ENCODE data around the gene MYPN.

MYPN gene

GRCh38 chr10:68230268-68230667 lies 121.0 kb downstream of the MYPN start:
- Histone ChIP-seq H3K9me3 (ENCODE audit: control insufficient read depth, insufficient read depth, low read depth, low read length) (no peaks in the 10 kb centered on the region), H3K4me3 (ENCODE audit: low read depth, low read length) (no peak overlapping the region), H3K27ac (ENCODE audit: extremely low read depth, low read depth, low read length) (no peak overlapping the region), H3K36me3 (ENCODE audit: control insufficient read depth in 2 of 2, insufficient read depth in 1 of 2, low read length in 2 of 2) (no peaks in the 10 kb centered on the region), H3K4me1 (ENCODE audit: control insufficient read depth, insufficient read depth, low read length) (peaks cover 3% of the 10 kb centered on the region; the same call in 1 of the 2 replicates)
- TF ChIP-seq, protein P1, sequence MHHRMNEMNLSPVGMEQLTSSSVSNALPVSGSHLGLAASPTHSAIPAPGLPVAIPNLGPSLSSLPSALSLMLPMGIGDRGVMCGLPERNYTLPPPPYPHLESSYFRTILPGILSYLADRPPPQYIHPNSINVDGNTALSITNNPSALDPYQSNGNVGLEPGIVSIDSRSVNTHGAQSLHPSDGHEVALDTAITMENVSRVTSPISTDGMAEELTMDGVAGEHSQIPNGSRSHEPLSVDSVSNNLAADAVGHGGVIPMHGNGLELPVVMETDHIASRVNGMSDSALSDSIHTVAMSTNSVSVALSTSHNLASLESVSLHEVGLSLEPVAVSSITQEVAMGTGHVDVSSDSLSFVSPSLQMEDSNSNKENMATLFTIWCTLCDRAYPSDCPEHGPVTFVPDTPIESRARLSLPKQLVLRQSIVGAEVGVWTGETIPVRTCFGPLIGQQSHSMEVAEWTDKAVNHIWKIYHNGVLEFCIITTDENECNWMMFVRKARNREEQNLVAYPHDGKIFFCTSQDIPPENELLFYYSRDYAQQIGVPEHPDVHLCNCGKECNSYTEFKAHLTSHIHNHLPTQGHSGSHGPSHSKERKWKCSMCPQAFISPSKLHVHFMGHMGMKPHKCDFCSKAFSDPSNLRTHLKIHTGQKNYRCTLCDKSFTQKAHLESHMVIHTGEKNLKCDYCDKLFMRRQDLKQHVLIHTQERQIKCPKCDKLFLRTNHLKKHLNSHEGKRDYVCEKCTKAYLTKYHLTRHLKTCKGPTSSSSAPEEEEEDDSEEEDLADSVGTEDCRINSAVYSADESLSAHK (tag by site-specific recombination; IDR thresholded peaks at IDR 0.05): no peak
- peak; percentile 52; the same call in 1 of the 2 replicates for TF ChIP-seq ZNF664 (tag by site-specific recombination; IDR thresholded peaks at IDR 0.05)
- TF ChIP-seq ZNF596 (tag by site-specific recombination; IDR thresholded peaks at IDR 0.05): no peak
- no peak for TF ChIP-seq ZBTB21 (tag by site-specific recombination; IDR thresholded peaks at IDR 0.05)
- ChIA-PET POLR2A (interaction anchor here (0.6 to 2.9 kb wide), 2 partner anchors 102 to 391 kb away, joined by 3 to 11 read pairs; partner anchors contain the start of gene HNRNPH3), CTCF (interaction anchor here (0.7 to 4.4 kb wide), 5 partner anchors 17 to 392 kb away, joined by 3 to 30 read pairs (median 3); partner anchors contain the start of gene DNAJC12)

DNA sequence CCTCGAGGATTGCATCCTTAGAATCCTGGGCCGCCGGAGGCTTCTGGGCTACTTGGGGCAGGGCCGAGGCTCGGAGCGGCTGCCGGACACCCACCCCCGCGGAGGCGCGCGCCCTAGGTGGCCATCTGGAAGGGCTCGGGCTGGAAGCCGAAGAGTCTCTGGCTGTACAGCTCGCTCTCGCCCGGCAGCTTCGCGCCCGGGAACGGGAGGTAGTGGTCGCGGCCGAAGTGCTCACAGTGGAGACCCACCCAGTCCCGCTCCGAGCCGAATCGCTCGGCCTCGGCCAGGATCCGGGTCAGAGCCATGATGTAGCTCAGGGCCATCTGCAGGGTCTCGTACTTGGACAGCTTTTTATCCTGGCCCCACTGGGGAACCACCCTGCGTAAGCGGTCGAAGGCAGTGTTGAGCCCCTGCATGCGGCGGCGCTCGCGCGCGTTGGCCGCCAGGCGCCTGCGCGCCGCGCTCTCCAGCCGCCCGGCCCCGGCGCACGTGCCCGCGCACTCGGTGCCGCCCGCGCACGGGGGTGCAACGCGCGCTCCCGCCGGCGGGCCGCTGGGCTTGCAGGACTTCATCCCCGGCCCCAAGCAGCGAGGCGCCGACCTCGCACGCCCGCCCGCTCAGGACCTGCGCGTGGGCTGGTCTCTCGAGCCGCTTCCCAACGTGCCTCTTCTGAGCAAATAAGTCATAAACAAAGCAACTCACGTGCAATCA lies 122.0 kb downstream of the MYPN start:
- POLR2A ChIA-PET: interaction anchor here (0.6 to 2.9 kb wide), 3 partner anchors 43 to 102 kb away, joined by 4 to 11 read pairs (median 5); partner anchors contain the start of genes HNRNPH3 and PBLD
- TF ChIP-seq ZNF398 (tag by site-specific recombination; IDR thresholded peaks at IDR 0.05) (no peak), FEZF1 (tag by site-specific recombination; IDR thresholded peaks at IDR 0.05) (no peak), ZNF112 (tag by site-specific recombination; IDR thresholded peaks at IDR 0.05) (no peak), MYNN (tag by site-specific recombination; IDR thresholded peaks at IDR 0.05; ENCODE audit: borderline replicate concordance) (no peak), ZNF146 (tag by site-specific recombination; IDR thresholded peaks at IDR 0.05) (no peak), ZNF2 (tag by site-specific recombination; IDR thresholded peaks at IDR 0.05) (peak; percentile 72; the same call in 1 of the 2 replicates), ZNF416 (tag by site-specific recombination; IDR thresholded peaks at IDR 0.05) (no peak), GLIS2 (tag by site-specific recombination; IDR thresholded peaks at IDR 0.05) (peak; percentile 94), ZNF16 (tag by site-specific recombination; IDR thresholded peaks at IDR 0.05; ENCODE audit: low read depth) (no peak), MZF1 (tag by site-specific recombination; IDR thresholded peaks at IDR 0.05; ENCODE audit: borderline replicate concordance) (no peak), GFI1B (tag by site-specific recombination; IDR thresholded peaks at IDR 0.05) (no peak), ZIC2 (tag by site-specific recombination; IDR thresholded peaks at IDR 0.05) (peak; percentile 74), ZNF473 (tag by site-specific recombination; IDR thresholded peaks at IDR 0.05) (no peak)
- TF ChIP-seq, protein P2, sequence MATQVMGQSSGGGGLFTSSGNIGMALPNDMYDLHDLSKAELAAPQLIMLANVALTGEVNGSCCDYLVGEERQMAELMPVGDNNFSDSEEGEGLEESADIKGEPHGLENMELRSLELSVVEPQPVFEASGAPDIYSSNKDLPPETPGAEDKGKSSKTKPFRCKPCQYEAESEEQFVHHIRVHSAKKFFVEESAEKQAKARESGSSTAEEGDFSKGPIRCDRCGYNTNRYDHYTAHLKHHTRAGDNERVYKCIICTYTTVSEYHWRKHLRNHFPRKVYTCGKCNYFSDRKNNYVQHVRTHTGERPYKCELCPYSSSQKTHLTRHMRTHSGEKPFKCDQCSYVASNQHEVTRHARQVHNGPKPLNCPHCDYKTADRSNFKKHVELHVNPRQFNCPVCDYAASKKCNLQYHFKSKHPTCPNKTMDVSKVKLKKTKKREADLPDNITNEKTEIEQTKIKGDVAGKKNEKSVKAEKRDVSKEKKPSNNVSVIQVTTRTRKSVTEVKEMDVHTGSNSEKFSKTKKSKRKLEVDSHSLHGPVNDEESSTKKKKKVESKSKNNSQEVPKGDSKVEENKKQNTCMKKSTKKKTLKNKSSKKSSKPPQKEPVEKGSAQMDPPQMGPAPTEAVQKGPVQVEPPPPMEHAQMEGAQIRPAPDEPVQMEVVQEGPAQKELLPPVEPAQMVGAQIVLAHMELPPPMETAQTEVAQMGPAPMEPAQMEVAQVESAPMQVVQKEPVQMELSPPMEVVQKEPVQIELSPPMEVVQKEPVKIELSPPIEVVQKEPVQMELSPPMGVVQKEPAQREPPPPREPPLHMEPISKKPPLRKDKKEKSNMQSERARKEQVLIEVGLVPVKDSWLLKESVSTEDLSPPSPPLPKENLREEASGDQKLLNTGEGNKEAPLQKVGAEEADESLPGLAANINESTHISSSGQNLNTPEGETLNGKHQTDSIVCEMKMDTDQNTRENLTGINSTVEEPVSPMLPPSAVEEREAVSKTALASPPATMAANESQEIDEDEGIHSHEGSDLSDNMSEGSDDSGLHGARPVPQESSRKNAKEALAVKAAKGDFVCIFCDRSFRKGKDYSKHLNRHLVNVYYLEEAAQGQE (tag by site-specific recombination; IDR thresholded peaks at IDR 0.05): no peak; the same call in 1 of the 2 replicates
- TF ChIP-seq, protein P3, sequence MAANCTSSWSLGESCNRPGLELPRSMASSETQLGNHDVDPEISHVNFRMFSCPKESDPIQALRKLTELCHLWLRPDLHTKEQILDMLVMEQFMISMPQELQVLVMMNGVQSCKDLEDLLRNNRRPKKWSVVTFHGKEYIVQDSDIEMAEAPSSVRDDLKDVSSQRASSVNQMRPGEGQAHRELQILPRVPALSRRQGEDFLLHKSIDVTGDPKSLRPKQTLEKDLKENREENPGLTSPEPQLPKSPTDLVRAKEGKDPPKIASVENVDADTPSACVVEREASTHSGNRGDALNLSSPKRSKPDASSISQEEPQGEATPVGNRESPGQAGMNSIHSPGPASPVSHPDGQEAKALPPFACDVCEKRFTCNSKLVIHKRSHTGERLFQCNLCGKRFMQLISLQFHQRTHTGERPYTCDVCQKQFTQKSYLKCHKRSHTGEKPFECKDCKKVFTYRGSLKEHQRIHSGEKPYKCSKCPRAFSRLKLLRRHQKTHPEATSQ (tag by site-specific recombination; IDR thresholded peaks at IDR 0.05): no peak; the same call in 1 of the 2 replicates
- TF ChIP-seq, protein P4, sequence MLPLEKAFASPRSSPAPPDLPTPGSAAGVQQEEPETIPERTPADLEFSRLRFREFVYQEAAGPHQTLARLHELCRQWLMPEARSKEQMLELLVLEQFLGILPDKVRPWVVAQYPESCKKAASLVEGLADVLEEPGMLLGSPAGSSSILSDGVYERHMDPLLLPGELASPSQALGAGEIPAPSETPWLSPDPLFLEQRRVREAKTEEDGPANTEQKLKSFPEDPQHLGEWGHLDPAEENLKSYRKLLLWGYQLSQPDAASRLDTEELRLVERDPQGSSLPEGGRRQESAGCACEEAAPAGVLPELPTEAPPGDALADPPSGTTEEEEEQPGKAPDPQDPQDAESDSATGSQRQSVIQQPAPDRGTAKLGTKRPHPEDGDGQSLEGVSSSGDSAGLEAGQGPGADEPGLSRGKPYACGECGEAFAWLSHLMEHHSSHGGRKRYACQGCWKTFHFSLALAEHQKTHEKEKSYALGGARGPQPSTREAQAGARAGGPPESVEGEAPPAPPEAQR (tag by site-specific recombination; IDR thresholded peaks at IDR 0.05): no peak
- TF ChIP-seq, protein P5, sequence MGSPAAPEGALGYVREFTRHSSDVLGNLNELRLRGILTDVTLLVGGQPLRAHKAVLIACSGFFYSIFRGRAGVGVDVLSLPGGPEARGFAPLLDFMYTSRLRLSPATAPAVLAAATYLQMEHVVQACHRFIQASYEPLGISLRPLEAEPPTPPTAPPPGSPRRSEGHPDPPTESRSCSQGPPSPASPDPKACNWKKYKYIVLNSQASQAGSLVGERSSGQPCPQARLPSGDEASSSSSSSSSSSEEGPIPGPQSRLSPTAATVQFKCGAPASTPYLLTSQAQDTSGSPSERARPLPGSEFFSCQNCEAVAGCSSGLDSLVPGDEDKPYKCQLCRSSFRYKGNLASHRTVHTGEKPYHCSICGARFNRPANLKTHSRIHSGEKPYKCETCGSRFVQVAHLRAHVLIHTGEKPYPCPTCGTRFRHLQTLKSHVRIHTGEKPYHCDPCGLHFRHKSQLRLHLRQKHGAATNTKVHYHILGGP (tag by site-specific recombination; IDR thresholded peaks at IDR 0.05): no peak

More for the DNA sequence above, 122.0 kb downstream of the MYPN start:
- H3K27ac ChIP-seq (ENCODE audit: extremely low read depth, low read depth, low read length): peak overlapping the region; percentile 68; the same call in 1 of the 2 replicates
- no peaks in the 10 kb centered on the region for H3K36me3 ChIP-seq (ENCODE audit: control insufficient read depth in 2 of 2, insufficient read depth in 1 of 2, low read length in 2 of 2)
- H3K4me1 ChIP-seq (ENCODE audit: control insufficient read depth, insufficient read depth, low read length): peaks cover 3% of the 10 kb centered on the region; the same call in 1 of the 2 replicates
- CTCF ChIA-PET: interaction anchor here (0.7 to 4.4 kb wide), 4 partner anchors 18 to 393 kb away, joined by 3 to 30 read pairs (median 3); partner anchors contain the start of gene DNAJC12
- H3K9me3 ChIP-seq (ENCODE audit: control insufficient read depth, insufficient read depth, low read depth, low read length): no peaks in the 10 kb centered on the region
- H3K4me3 ChIP-seq (ENCODE audit: low read depth, low read length): peak overlapping the region; percentile 54
